ENCODE data around the gene NKX2-3.

The NKX2-3 gene

GRCh38 chr10:99526861-99527504 is 5.8 kb upstream of the NKX2-3 start:
- DNase-seq (ENCODE audit: low read depth) = no peak

- DNase-seq (ENCODE audit: low read depth) = no peak
Measured at GRCh38 chr10:99527526-99528493, 4.9 kb upstream of the NKX2-3 start.

- no peak for DNase-seq (ENCODE audit: low read depth)
Measured at GRCh38 chr10:99528494-99529441, 4.0 kb upstream of the NKX2-3 start.

- DNase-seq (ENCODE audit: low read depth) = no peak
Measured at GRCh38 chr10:99529591-99530107, 3.1 kb upstream of the NKX2-3 start.

- DNase-seq (ENCODE audit: low read depth) = no peak
Measured at GRCh38 chr10:99530108-99531025, 2.4 kb upstream of the NKX2-3 start.

- DNase-seq (ENCODE audit: low read depth) = no peak
Measured at GRCh38 chr10:99531026-99531695, 1.6 kb upstream of the NKX2-3 start.

GRCh38 chr10:99531696-99532593 is 797 bp upstream of the NKX2-3 start:
- no peak for DNase-seq (ENCODE audit: low read depth)

GRCh38 chr10:99533496-99534449 is 1.0 kb downstream of the NKX2-3 start:
- no peak for DNase-seq (ENCODE audit: low read depth)

- DNase-seq (ENCODE audit: low read depth) = no peak
Measured at GRCh38 chr10:99534450-99534938, 1.8 kb downstream of the NKX2-3 start.

- DNase-seq (ENCODE audit: low read depth) = no peak
Measured at GRCh38 chr10:99534939-99535763, 2.4 kb downstream of the NKX2-3 start.

GRCh38 chr10:99535764-99536337 is 3.1 kb downstream of the NKX2-3 start:
- DNase-seq (ENCODE audit: low read depth) = no peak

GRCh38 chr10:99536338-99537085 is 3.8 kb downstream of the NKX2-3 start:
- DNase-seq (ENCODE audit: low read depth) = no peak

- DNase-seq (ENCODE audit: low read depth) = no peak
Measured at GRCh38 chr10:99537086-99537988, 4.6 kb downstream of the NKX2-3 start.

GRCh38 chr10:99537989-99538917 is 5.5 kb downstream of the NKX2-3 start:
- DNase-seq (ENCODE audit: low read depth) = no peak
